GM19025 (cell line): ENCODE results near the gene ARRDC4.
"Not testable (repeated sequence)": the region's sequence is repeated elsewhere in the genome, so short reads cannot be mapped to it uniquely, and the experiment has no call there.

Experiments
- ATAC-seq: cut with Tn5 transposase; IDR thresholded peaks from one replicate; pipeline ENCODE4 v1.9.1; 2021; ENCODE audit warnings: mild to moderate bottlenecking, low read depth, moderate library complexity; ENCODE audit not compliant: unreplicated experiment

Gene ARRDC4

GRCh38 chr15:97963779-97964178 lies 3.3 kb downstream of the ARRDC4 start:
- no peak for ATAC-seq

GRCh38 chr15:97966246-97966645 lies 5.7 kb downstream of the ARRDC4 start:
- ATAC-seq = no peak

GRCh38 chr15:97966924-97967620 lies 6.6 kb downstream of the ARRDC4 start:
- no peak for ATAC-seq

- no peak for ATAC-seq
Measured at GRCh38 chr15:97967881-97968280, 7.4 kb downstream of the ARRDC4 start.

GRCh38 chr15:97968380-97968779 lies 7.9 kb downstream of the ARRDC4 start:
- no peak for ATAC-seq

- ATAC-seq = no peak
Measured at GRCh38 chr15:97972366-97972765, 11.9 kb downstream of the ARRDC4 start.

GRCh38 chr15:97976129-97976528 lies 15.6 kb downstream of the ARRDC4 start:
- ATAC-seq = no peak

GRCh38 chr15:97976766-97977503 lies 16.4 kb downstream of the ARRDC4 start:
- ATAC-seq = no peak

- ATAC-seq = no peak
Measured at GRCh38 chr15:97977734-97978133, 17.2 kb downstream of the ARRDC4 start.

GRCh38 chr15:97978401-97979139 lies 18.1 kb downstream of the ARRDC4 start:
- ATAC-seq = no peak

GRCh38 chr15:97979140-97979520 lies 18.6 kb downstream of the ARRDC4 start:
- no peak for ATAC-seq

- no peak for ATAC-seq
Measured at GRCh38 chr15:97981058-97981457, 20.6 kb downstream of the ARRDC4 start.

- ATAC-seq = no peak
Measured at GRCh38 chr15:97981758-97982157, 21.3 kb downstream of the ARRDC4 start.

- ATAC-seq = no peak
Measured at GRCh38 chr15:97984157-97984556, 23.7 kb downstream of the ARRDC4 start.

GRCh38 chr15:97985979-97986378 lies 25.5 kb downstream of the ARRDC4 start:
- not testable (repeated sequence) for ATAC-seq

GRCh38 chr15:97986781-97987180 lies 26.3 kb downstream of the ARRDC4 start:
- no peak for ATAC-seq

GRCh38 chr15:97989299-97989698 lies 28.8 kb downstream of the ARRDC4 start:
- no peak for ATAC-seq

GRCh38 chr15:97991972-97992541 lies 31.6 kb downstream of the ARRDC4 start:
- ATAC-seq = no peak

- no peak for ATAC-seq
Measured at GRCh38 chr15:97992823-97993222, 32.3 kb downstream of the ARRDC4 start.

- no peak for ATAC-seq
Measured at GRCh38 chr15:97993310-97993738, 32.8 kb downstream of the ARRDC4 start.

- ATAC-seq = no peak
Measured at GRCh38 chr15:97994236-97994635, 33.7 kb downstream of the ARRDC4 start.
